Cortex of kidney (tissue), 1 donor: Measurements from ENCODE around the gene PDE4B.
"Not testable (repeated sequence)": the region's sequence is repeated elsewhere in the genome, so short reads cannot be mapped to it uniquely, and the experiment has no call there.

ENCODE experiments used
- DNase-seq: peaks from one replicate; lab custom pipeline; 2025; lab: John Stamatoyannopoulos, UW

The PDE4B gene

GRCh38 chr1:66135161-66135560 lies 342.5 kb downstream of the PDE4B start:
- no peak for DNase-seq

- not testable (repeated sequence) for DNase-seq
Observed at GRCh38 chr1:66136423-66136822, 343.7 kb downstream of the PDE4B start.

- no peak for DNase-seq
Observed at GRCh38 chr1:66137235-66137634, 344.5 kb downstream of the PDE4B start.

GRCh38 chr1:66138613-66139012 lies 345.9 kb downstream of the PDE4B start:
- no peak for DNase-seq

- DNase-seq: no peak
Observed at GRCh38 chr1:66140072-66140471, 347.4 kb downstream of the PDE4B start.

- no peak for DNase-seq
Observed at GRCh38 chr1:66143651-66144050, 351.0 kb downstream of the PDE4B start.

GRCh38 chr1:66147226-66147835 lies 354.6 kb downstream of the PDE4B start:
- DNase-seq: no peak

- DNase-seq: no peak
Observed at GRCh38 chr1:66152034-66152433, 359.3 kb downstream of the PDE4B start.

GRCh38 chr1:66154394-66154793 lies 361.7 kb downstream of the PDE4B start:
- DNase-seq: no peak

GRCh38 chr1:66156144-66156543 lies 363.4 kb downstream of the PDE4B start:
- DNase-seq: no peak

- DNase-seq: no peak
Observed at GRCh38 chr1:66159800-66160199, 367.1 kb downstream of the PDE4B start.

GRCh38 chr1:66160719-66161118 lies 368.0 kb downstream of the PDE4B start:
- DNase-seq: no peak

GRCh38 chr1:66166753-66167152 lies 374.1 kb downstream of the PDE4B start:
- DNase-seq: no peak

GRCh38 chr1:66167267-66167666 lies 374.6 kb downstream of the PDE4B start:
- DNase-seq: no peak

- no peak for DNase-seq
Observed at GRCh38 chr1:66168467-66168887, 375.8 kb downstream of the PDE4B start.

- no peak for DNase-seq
Observed at GRCh38 chr1:66168948-66169671, 376.4 kb downstream of the PDE4B start.

GRCh38 chr1:66172272-66172671 lies 379.6 kb downstream of the PDE4B start:
- no peak for DNase-seq

GRCh38 chr1:66175098-66175497 lies 382.4 kb downstream of the PDE4B start:
- DNase-seq: no peak

GRCh38 chr1:66175581-66175980 lies 382.9 kb downstream of the PDE4B start:
- DNase-seq: no peak

GRCh38 chr1:66176012-66176715 lies 383.5 kb downstream of the PDE4B start:
- DNase-seq: no peak

- no peak for DNase-seq
Observed at GRCh38 chr1:66176832-66177231, 384.1 kb downstream of the PDE4B start.

GRCh38 chr1:66177510-66177909 lies 384.8 kb downstream of the PDE4B start:
- no peak for DNase-seq

GRCh38 chr1:66182026-66182425 lies 389.3 kb downstream of the PDE4B start:
- no peak for DNase-seq
